CD4-positive, alpha-beta T cell treated with Interleukin-4 for 4 hours (primary cell): ENCODE measurements around the gene DNAJC13.

ENCODE experiments used
- DNase-seq: peaks from one replicate; pipeline ENCODE4 v3.0.0-alpha.2; 2020

DNAJC13 gene

DNA sequence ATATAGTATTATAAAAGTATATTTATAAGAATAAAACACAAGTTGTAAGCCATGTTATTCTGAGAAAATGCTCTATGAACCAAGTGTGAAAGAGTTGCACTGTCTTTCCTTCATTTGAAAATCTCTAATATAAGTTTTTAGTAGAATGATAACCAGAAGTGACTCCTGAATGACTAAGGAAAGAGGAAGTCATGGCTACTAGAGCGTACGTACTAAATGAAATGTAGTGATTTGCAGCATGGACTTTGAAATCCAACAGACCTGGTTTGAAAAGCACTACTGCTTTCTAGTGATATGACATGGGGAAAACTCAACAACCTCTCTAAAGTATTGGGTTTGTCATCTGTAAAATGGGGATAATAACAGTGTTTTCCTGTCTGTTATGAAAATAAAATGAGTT lies 10.3 kb upstream of the DNAJC13 start:
- DNase-seq = no peak

DNA sequence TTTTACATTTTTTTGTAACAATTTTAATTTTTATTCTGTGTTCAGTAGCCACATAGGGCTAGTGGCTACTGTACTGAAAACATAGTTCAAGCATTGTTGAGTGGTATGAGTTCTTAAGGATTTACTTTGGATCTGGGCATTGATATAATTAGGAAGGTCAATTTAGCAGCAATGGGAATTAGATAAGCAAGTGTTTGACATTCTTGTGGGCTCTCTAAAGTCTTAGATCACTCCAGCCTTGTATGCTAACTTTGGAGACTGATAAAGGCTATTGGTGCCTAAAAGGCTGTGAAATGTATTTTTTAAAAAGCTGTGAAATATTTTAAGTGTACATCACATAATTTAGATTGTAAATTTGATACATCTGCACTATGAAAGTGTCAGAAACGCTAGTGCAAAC lies 2.5 kb upstream of the DNAJC13 start:
- no peak for DNase-seq

DNA sequence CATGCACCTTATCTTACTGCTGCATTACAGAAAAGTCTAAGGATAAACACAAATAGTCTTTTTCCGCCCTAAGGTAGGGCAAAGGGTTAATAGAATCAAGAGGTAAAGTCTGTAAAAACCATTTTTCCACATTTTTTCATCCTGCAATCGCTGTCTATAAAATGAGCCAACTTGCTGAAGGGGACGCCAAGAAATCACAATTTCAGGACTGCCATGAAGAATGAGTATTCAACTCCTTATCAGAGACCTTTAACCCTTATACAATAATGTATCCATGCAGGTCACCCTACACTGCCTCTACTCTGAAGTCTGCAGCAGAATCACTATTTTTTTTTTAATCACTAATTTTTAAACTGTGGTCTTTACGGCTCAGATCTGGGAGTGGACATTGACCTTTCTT lies 1.1 kb upstream of the DNAJC13 start:
- DNase-seq = no peak

DNA sequence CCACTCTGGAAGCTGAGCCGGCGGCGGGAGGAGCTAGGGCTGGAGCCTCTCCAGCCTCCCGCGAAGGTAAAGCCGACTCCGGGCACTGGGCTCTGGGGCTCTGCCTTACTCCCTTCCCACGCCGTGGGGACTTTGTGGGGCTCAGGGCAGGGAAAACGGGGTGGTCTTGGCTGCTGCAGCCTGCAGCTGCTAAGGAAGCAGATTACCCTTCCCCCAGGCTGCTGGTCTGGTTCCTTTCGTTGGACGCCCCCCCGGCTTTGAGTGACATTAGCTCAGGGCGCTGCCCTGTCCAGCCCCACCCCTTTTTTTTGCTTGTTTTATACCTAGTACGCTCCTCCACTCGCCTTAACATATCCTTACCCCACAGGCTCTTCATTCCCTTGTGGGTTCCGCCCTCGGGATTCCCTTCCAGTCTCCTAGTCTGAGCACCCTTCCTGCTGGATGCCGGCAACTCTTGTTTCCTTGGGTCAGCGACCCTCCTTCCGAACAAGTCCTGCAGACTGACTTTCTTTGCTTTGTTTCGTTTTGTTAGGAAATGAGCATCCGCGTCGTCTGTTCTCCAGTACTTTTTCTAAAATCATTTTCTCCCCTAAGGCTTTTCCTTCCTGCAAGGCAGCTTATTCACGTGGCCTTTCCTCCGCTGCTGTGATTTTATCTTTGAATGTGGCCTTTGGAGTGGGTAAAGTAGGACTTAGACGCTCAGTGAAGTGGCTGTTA lies 551 bp downstream of the DNAJC13 start:
- peak; percentile 42 for DNase-seq

DNA sequence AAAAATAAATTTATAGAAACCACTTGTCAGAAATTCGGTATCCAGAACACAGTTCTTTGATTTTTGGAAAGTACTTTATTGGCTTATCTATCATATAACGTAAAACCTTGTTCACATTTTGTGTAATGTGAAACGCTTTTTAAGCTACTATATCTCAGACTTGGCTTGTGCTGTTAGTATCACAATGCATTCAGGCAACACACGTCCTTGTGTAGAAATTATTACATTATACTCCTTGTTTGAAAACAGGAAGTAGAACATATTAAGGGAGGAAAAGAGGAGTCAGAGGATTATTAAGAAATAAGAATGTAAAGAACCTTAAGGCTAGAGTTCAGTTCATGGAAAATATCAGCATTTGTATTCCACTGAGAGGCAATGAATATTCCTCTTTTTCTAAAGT lies 1.6 kb downstream of the DNAJC13 start:
- no peak for DNase-seq

DNA sequence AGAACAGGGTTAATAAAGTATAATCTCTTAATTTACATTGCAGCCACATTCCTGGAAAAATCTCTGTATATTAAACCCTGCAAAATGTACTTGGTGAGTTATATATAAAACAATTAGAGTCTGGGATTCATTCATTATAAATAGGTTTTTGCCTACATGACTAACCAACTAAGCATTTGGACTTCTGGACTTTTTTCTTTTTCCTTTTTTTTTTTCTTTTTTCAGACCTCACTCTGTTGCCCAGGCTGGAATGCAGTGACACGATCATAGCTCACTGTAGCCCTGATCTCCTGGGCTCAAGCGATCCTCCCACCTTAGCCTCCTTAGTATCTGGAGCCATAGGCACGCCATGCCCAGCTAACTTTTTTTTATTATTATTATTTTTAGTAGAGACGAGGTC lies 4.5 kb downstream of the DNAJC13 start:
- no peak for DNase-seq

DNA sequence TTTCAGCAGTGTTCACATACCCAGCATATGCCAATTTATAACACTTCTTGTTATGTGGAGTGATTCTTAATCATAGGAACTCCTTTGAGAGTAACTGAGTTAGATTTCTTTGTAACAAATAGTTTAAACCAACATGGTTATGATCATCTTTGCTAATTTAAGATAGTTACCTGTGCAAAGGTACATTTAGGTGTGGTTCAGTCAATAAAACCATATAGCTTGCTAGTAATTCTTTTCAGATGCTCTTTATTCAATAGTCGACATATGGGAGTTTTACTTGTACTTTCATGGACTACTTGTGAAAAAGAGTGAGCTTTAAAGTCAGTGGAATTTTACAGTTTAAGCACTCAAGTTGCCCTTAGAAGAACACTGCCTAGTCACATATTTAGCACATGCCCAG lies 5.2 kb downstream of the DNAJC13 start:
- DNase-seq = no peak

DNA sequence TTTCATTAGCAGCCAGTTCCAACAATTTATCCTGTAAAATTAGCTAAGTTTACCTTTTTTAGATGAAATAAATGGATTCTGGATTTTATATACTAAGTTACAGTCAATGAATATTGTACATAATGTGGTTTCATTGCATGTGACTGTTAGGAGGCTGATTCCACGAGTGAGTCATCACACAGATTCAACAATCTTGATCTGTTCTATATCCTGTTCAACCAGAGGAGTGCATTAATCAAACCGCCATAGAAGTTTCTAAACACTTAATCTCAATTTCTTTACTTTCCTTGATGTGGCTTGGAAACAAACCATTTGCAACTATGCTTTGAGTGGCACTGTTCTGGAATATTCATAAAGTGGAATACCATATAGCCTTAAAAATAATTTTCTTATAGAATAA lies 15.3 kb downstream of the DNAJC13 start:
- DNase-seq = peak; percentile 26

DNA sequence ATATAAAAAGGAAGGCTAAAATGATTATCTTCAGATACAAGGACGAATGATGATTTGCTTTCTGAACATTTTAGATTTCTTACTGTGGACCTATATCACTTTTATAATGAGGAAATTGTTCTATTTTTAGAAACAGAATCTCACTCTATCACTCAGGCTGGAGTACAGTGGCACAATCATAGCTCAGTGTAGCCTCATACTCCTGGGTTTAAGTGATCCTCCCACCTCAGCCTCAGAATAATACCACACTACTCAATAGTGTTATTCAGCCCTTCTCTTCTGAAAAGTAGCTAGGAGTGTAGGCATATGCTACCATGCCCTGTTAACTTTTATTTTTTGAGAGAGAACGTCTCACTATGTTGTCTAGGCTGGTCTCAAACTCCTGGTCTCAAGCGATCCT lies 15.8 kb downstream of the DNAJC13 start:
- DNase-seq = no peak

DNA sequence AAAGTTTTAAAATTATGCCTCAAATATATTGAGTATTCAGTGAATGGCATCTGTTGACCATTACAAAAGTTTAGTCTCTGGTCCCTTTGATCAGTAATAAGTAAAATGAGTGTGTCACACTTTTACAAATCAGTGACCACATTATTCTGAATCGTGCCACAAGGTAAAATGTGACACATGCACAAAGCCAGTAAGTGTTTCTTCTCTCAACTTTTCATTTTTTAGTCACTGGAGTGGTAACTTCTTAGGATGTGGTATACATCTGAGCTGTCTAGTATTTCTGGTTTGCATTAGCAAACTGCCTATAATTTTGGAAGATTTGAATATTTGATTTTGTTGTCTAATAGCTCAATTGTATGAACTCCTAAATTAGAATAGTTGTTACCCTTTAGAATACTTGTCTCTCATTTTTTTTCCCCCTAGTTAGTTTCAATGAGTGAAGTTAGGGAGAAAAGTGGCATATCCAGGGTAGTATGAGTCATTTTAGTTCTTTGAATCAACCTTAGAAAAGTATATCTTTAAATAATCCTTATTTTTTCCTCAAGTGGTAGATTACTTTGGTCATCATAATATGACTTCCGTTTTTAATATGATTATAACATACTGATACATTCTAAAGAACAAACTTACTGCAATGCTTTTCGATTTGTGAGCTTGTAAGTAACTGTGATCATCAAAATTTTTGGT lies 18.1 kb downstream of the DNAJC13 start:
- no peak for DNase-seq

DNA sequence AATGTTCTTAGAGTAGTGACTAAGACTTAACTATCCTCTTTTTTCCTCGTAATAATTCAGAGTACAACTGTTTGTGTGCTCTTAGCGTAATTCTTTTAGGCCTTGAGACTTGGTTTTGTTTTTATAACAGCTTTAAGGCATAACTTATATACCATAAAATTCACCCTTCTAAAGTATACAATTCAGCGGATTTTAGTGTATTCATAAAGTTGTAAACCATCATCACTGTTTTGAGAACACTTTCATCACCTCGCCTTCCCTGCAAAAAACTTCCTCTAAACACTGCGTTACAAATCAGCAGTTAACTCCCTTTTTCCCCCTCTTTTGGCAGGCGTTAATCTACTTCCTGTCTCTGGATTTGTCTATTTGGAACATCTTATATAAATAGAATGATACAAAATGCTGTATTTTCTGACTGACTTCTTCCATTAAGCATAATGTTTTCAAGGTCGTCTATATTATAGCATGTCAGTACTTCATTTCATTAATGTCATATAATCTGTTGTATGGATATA lies 18.7 kb downstream of the DNAJC13 start:
- no peak for DNase-seq

DNA sequence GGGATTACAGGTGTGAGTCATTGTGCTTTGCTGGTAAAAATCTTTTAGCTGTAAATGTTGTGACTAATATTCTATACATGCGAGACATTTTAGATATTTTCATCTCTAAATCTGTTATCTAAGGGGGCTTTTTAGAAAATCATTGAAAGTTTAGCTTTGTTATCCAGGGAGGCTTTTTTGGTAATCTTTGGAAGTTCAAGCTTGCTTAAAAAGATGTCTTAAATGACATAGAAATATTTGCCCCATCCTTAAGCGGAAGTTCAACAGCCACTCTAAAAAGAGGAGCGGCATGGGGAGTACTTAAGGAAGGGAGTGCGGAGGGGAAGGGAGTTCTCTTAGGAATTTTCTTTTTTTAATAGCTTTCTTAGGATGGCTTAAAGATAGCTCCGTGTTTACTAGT lies 26.1 kb downstream of the DNAJC13 start:
- DNase-seq = no peak

DNA sequence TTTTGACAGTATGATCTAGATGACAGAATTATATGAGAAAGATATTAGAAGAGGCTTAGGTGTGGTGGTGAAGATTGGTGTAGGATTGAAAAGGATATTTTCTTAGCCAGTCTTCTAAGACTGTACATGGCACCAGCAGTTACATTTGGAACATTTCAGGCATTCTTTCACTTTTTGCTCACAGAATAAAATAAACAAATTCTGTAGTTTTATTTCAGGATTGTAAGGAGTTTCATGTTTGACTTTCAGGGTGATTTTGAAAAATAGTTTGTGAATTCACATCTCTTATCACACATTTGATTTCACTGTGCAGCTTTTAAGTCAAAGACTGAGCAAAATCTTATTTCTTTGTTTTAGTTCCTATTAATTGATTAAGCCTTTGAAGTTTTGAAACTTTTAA lies 27.1 kb downstream of the DNAJC13 start:
- DNase-seq = no peak

DNA sequence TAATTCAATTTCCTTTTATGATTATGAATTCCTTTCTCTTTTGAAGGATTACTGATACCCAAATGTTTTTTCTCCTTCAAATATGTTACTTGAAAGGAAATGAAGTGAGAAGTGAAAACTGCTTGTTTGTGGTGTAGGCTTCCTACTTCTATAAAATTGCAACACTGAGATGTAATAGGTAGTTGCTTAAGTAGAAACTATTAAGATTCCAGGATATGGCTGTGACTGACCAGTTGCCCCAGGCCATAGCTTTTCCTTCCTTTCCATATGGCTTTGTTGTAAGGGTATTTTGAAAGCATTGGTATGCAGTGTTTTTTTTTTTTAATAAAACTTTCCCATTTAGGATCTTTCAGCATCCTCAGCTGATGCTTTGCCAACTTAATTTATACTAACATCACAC lies 28.5 kb downstream of the DNAJC13 start:
- DNase-seq = no peak

DNA sequence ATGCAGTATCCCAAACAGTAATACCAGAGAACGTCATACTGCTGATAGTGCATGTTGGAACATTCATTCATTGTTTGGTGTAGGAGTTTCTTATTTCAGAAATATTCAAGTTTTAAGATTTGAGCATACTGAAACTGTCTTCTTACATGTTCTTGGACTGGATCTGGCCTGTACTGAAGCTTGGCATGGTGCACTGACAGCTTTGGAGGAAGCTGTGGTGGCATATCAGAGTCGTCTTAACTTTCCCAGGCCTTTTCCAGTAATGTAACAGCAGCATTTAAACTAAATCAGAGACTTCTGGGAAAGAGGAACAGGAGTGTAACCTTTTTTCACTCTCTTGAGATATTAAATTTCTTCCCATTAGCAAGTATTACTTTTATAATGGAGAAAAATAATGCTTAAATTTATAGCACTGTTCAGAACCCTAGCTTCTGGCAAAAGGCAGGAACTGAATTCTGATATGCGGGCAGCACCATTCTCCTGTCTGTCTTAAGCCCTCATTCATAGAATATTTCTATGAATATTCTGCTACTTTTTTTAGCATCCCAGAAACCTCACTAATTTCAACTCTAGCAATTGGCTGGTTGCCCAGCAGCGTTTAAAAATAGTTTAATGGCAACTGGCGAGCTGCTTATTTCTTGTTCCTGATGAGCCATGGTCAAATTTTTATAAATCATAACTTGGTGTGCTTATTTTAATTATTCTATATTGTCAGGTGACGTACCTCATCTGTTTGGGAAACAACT lies 31.1 kb downstream of the DNAJC13 start:
- DNase-seq = no peak

DNA sequence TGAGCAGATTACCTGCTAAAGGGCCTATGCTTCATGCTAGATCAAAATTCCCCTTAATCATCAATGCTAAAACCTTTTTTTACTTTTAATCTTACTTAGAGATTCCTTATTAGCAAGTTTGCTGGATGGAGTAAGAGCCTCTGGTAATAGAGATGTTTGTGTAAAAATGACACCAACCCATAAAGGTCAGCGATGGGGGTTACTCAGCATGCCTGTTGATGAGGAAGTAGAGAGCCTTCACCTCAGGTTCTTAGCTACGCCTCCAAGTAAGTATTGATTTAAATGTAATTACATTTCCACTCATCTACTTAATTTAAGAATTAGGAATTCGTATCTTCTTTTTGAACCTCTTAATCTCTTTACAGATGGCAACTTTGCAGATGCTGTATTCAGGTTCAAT lies 38.8 kb downstream of the DNAJC13 start:
- DNase-seq = no peak

DNA sequence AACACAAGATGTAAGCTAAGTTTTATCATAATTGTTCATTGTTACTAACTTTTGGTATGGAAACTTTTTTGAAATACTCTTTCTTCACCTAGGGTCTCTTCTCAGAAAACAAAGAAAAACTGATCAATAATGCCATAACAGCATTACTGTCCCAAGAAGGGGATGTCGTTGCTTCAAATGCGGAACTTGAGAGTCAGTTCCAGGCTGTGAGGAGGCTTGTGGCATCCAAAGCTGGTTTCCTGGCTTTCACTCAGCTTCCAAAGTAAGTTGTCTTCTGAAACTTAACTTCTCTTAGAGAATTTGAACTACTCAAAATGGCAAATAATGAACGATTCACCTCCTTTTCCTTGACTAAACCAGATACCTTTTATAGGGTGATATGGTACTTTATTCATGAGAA lies 39.3 kb downstream of the DNAJC13 start:
- no peak for DNase-seq

DNA sequence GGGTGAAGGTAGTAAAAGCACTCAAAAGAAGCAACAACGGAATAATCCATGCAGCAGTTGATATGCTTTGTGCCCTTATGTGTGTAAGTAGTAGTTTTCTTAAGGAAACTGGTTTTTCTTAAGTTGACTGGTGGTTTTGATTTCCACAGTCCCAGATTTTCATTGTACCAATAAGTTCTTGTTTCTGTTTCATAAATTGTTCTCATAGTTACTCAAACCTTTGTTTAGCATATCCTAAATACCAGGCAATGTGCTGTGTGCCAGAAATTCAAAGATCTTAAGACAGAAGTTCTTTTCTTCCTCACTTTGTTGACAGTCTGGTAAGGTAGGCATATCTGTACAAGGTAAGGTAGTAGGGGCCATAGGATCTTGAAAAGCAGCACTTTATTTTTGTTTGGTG lies 40.0 kb downstream of the DNAJC13 start:
- no peak for DNase-seq

DNA sequence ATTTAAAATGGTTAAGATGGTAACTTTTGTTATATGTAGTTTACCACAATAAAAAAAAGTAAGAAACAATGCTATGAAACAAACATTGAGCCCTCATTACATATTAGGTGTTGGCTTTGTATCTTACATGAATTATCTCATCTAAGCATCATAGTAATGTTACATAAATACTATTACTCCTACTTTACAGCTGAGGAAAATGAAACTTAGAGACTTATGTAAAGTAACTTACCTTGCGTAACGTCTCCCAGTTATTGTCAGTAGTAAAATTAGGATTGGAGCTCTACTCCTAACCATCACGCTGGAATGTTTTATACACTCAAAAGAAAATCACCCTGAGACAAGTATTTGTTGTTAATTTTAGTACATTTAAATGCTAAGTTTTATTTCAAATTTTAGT lies 42.2 kb downstream of the DNAJC13 start:
- no peak for DNase-seq

DNA sequence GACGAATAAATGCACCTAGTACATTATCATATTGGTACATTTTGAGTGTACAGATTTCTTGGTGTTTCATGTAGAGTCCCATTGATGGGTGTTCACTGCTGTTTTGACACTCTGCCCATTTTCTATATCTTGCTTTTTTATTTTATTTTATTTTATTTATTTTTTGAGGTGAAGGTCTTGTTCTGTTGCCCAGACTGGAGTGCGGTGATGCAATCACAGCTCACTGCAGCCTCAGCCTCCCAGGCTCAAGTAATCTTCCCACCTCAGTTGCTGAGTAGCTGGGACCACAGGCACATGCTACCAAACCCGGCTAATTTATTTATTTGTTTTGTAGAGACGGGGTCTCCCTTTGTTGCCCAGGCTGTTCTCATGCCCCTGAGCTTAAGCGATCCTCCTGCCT lies 44.2 kb downstream of the DNAJC13 start:
- no peak for DNase-seq

DNA sequence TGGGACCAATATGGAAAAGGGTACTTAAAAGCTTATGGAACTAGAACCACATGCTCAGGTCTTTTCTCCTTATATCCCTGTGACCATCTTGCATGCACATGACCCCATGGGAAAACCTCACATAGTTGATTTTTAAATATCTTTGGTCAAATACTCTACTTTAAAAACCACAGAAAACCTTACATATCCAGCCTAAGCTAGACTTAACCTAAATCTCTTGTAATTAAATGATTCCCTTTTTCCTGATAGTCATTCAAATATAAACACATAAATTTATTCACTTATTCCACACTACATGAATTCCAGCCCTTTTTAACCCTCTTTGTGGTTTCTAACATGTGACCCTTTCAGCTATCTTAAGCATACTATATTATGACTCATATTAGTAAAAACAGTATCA lies 46.8 kb downstream of the DNAJC13 start:
- DNase-seq = no peak

DNA sequence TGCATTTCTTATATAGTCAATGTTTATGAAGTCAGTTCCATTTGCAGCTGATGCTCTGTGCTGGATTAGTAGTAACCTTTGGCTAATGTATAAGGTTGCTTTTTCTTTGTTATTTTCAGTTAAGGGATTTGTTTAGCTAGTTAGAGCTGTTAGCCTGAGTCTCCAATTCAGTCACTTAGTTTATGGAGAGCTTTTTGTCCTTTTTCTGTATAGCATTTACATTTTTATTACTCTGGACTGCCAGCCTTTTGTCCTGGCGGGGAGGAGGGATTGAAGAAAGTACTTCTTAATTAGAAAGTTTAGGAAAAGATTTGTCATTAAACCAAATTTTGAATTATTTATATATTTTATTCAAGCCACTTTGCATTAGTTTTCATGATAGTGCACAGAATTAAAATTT lies 52.0 kb downstream of the DNAJC13 start:
- DNase-seq = no peak

DNA sequence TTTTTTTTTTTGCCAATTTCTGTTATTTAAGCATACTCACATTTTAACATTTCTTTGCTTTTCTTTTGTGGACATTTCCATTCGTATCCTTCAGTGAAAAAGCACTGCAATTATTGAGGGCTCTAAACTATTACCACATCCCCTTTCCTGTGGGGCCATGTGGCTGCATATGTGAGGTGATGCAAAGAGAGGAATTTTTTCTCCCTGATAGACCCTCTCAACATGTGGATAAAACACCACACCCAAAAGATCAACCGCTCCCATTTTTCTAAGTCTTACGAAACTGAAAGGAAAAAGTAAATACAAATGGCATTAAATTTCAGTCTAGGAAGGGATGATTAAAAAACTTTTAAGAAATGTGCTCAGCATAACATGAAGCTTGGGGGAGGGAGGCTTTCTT lies 68.8 kb downstream of the DNAJC13 start:
- DNase-seq = no peak

DNA sequence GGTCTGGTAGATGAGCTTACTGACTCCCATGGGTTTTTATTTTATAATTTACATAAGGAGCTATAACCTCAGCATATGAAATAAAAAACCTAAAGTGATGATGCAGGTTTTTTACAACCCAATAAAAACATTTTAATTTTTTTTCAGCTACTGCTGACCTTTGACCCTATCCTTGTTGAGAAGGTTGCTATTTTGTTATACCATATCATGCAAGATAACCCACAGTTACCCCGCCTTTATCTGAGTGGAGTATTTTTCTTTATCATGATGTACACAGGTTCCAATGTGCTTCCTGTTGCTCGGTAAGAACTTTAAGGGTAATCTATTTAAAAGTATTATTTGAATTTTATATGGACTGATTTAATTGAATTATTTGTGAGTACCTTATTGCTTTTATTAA lies 70.8 kb downstream of the DNAJC13 start:
- DNase-seq = no peak
